NB4 (cell line): Measurements from ENCODE around the gene GSC2.
"Not testable (repeated sequence)": the region's sequence is repeated elsewhere in the genome, so short reads cannot be mapped to it uniquely, and the experiment has no call there.

ENCODE experiments used
- DNase-seq: peaks from one replicate; pipeline ENCODE4 v3.0.0; 2010; ENCODE audit warnings: low read depth
- H3K4me3 ChIP-seq: one replicate; pipeline ENCODE4 v1.5.1; 2011; ENCODE audit warnings: mild to moderate bottlenecking, low read depth, low read length, moderate library complexity
- CTCF ChIP-seq: IDR thresholded peaks from one replicate; pipeline ENCODE4 v1.5.1; 2012; ENCODE audit warnings: low read depth, low read length
- MAX ChIP-seq: IDR thresholded peaks from 2 replicates; pipeline ENCODE4 v1.6.1; 2011; ENCODE audit warnings: low read depth, low read length
- MYC ChIP-seq: IDR thresholded peaks from 2 replicates; pipeline ENCODE4 v1.6.1; 2011; ENCODE audit warnings: low read depth, low read length
- POLR2A ChIP-seq: IDR thresholded peaks from 2 replicates; pipeline ENCODE4 v1.6.1; 2011; ENCODE audit warnings: mild to moderate bottlenecking; ENCODE audit not compliant: insufficient read length; ENCODE audit errors: extremely low read depth

Gene GSC2

GRCh38 chr22:19164425-19164824 is 14.3 kb upstream of the GSC2 start:
- DNase-seq: no peak
- no peak for TF ChIP-seq POLR2A
- no peak for TF ChIP-seq CTCF
- no peak for TF ChIP-seq MAX
- TF ChIP-seq MYC: no peak
- no peak overlapping the region for H3K4me3 ChIP-seq

- not testable (repeated sequence) for DNase-seq
These were observed 8.6 kb upstream of the GSC2 start for GRCh38 chr22:19158649-19159048.

GRCh38 chr22:19156109-19156508 is 6.0 kb upstream of the GSC2 start:
- H3K4me3 ChIP-seq, DNase-seq: not testable (repeated sequence)

More at GRCh38 chr22:19158649-19159048, 8.6 kb upstream of the GSC2 start:
- H3K4me3 ChIP-seq: not testable (repeated sequence)

- TF ChIP-seq MAX (no peak), MYC (no peak), CTCF (no peak), POLR2A (no peak)
- H3K4me3 ChIP-seq: no peak overlapping the region
- DNase-seq: no peak
These were observed 3.1 kb upstream of the GSC2 start for GRCh38 chr22:19152942-19153883.

- DNase-seq: no peak
- no peak overlapping the region for H3K4me3 ChIP-seq
These were observed 1.5 kb upstream of the GSC2 start for GRCh38 chr22:19151329-19152191.

More at GRCh38 chr22:19151329-19152191, 1.5 kb upstream of the GSC2 start:
- TF ChIP-seq MYC: no peak
- TF ChIP-seq CTCF: no peak
- no peak for TF ChIP-seq MAX
- no peak for TF ChIP-seq POLR2A
